GM12892 (cell line): ENCODE results near the gene ROPN1L.
"Not testable (repeated sequence)": the region's sequence is repeated elsewhere in the genome, so short reads cannot be mapped to it uniquely, and the experiment has no call there.

Source experiments
- DNase-seq: peaks from one replicate; pipeline ENCODE4 v3.0.0; 2011; ENCODE audit not compliant: insufficient read length
- FAIRE-seq: peaks from 2 replicates; lab custom pipeline; 2011; peaks lifted over from hg19 to GRCh38; lab: Jason Lieb, UNC
- POLR2A ChIP-seq: IDR thresholded peaks from 2 replicates; pipeline ENCODE4 v1.6.1; 2011; ENCODE audit warnings: low read depth, low read length, control low read depth
- POLR2AphosphoS5 ChIP-seq: IDR thresholded peaks from 2 replicates; pipeline ENCODE4 v1.6.1; 2011; ENCODE audit warnings: low read depth, low read length, control low read depth
- TAF1 ChIP-seq: IDR thresholded peaks from 2 replicates; pipeline ENCODE4 v1.6.1; 2011; ENCODE audit warnings: low read depth, mild to moderate bottlenecking, control low read depth, low read length, borderline replicate concordance

Gene ROPN1L

GRCh38 chr5:10485142-10485795 lies 43.6 kb downstream of the ROPN1L start:
- no peak for DNase-seq
- TF ChIP-seq TAF1: no peak
- TF ChIP-seq POLR2AphosphoS5: no peak
- no peak for TF ChIP-seq POLR2A
- no peak for FAIRE-seq

- DNase-seq: no peak
- no peak for TF ChIP-seq POLR2A
- TF ChIP-seq TAF1: no peak
- no peak for TF ChIP-seq POLR2AphosphoS5
- no peak for FAIRE-seq
Observed at GRCh38 chr5:10485897-10486296, 44.2 kb downstream of the ROPN1L start.

- no peak for DNase-seq
- FAIRE-seq: no peak
- TF ChIP-seq POLR2AphosphoS5 (no peak), POLR2A (no peak), TAF1 (no peak)
Observed at GRCh38 chr5:10486511-10487344, 45.0 kb downstream of the ROPN1L start.

- no peak for DNase-seq
- FAIRE-seq: no peak
- TF ChIP-seq POLR2AphosphoS5 (no peak), TAF1 (no peak), POLR2A (no peak)
Observed at GRCh38 chr5:10488144-10488543, 46.5 kb downstream of the ROPN1L start.

- TF ChIP-seq POLR2A (no peak), POLR2AphosphoS5 (no peak), TAF1 (no peak)
- peak; percentile 43 for DNase-seq
Observed at GRCh38 chr5:10489810-10490426, 48.2 kb downstream of the ROPN1L start.

GRCh38 chr5:10490927-10491672 lies 49.4 kb downstream of the ROPN1L start:
- no peak for FAIRE-seq
- TF ChIP-seq POLR2AphosphoS5 (no peak), POLR2A (no peak), TAF1 (no peak)
- DNase-seq: no peak

More at GRCh38 chr5:10489810-10490426, 48.2 kb downstream of the ROPN1L start:
- peak; percentile 9 for FAIRE-seq

GRCh38 chr5:10491673-10492026 lies 50.0 kb downstream of the ROPN1L start:
- FAIRE-seq (no peak), DNase-seq (no peak)
- TF ChIP-seq TAF1: no peak
- TF ChIP-seq POLR2A: no peak
- no peak for TF ChIP-seq POLR2AphosphoS5

GRCh38 chr5:10493884-10494283 lies 52.2 kb downstream of the ROPN1L start:
- TF ChIP-seq TAF1 (no peak), POLR2AphosphoS5 (no peak), POLR2A (no peak)
- DNase-seq (no peak), FAIRE-seq (no peak)

GRCh38 chr5:10494497-10494896 lies 52.8 kb downstream of the ROPN1L start:
- DNase-seq, FAIRE-seq: not testable (repeated sequence)

GRCh38 chr5:10497554-10497953 lies 55.9 kb downstream of the ROPN1L start:
- TF ChIP-seq POLR2AphosphoS5: no peak
- no peak for TF ChIP-seq TAF1
- no peak for FAIRE-seq

GRCh38 chr5:10498350-10498749 lies 56.7 kb downstream of the ROPN1L start:
- FAIRE-seq (no peak), DNase-seq (no peak)
- TF ChIP-seq POLR2A: no peak
- TF ChIP-seq TAF1: no peak
- no peak for TF ChIP-seq POLR2AphosphoS5

More at GRCh38 chr5:10497554-10497953, 55.9 kb downstream of the ROPN1L start:
- no peak for DNase-seq

GRCh38 chr5:10499066-10499465 lies 57.4 kb downstream of the ROPN1L start:
- DNase-seq: no peak
- TF ChIP-seq POLR2A (no peak), POLR2AphosphoS5 (no peak), TAF1 (no peak)
- no peak for FAIRE-seq
